Neuronal stem cell (in vitro differentiated cells): ENCODE results near the gene B3GNT9.

Experiments
- DNase-seq: peaks from one replicate; pipeline ENCODE4 v3.0.0-alpha.2; 2013; ENCODE audit warnings: low spot score
- H2AFZ ChIP-seq: one replicate; pipeline ENCODE4 v1.6.1; 2013; ENCODE audit warnings: mild to moderate bottlenecking, low read length, inconsistent platforms
- H2AK5ac ChIP-seq: 2 replicates; pipeline ENCODE4 v1.6.1; 2013; ENCODE audit warnings: low read depth, mild to moderate bottlenecking, inconsistent platforms, low read length, moderate library complexity, mixed read lengths
- H2BK120ac ChIP-seq: 2 replicates; pipeline ENCODE4 v1.6.1; 2013; ENCODE audit warnings: low read depth, mild to moderate bottlenecking, inconsistent platforms, low read length, moderate library complexity, mixed read lengths
- H2BK12ac ChIP-seq: one replicate; pipeline ENCODE4 v1.6.1; 2013; ENCODE audit warnings: low read length, inconsistent platforms
- H2BK15ac ChIP-seq: 2 replicates; pipeline ENCODE4 v1.6.1; 2013; ENCODE audit warnings: mild to moderate bottlenecking, low read length, inconsistent platforms, mixed read lengths
- H2BK5ac ChIP-seq: one replicate; pipeline ENCODE4 v1.6.1; 2013; ENCODE audit warnings: inconsistent platforms, mild to moderate bottlenecking, low read length, moderate library complexity
- H3K14ac ChIP-seq: one replicate; pipeline ENCODE4 v1.6.1; 2013; ENCODE audit warnings: low read length, inconsistent platforms
- H3K18ac ChIP-seq: 2 replicates; pipeline ENCODE4 v1.6.1; 2013; ENCODE audit warnings: low read length, inconsistent platforms
- H3K23ac ChIP-seq: 2 replicates; pipeline ENCODE4 v1.6.1; 2013; ENCODE audit warnings: low read depth, mild to moderate bottlenecking, mixed read lengths, low read length, inconsistent platforms; ENCODE audit not compliant: poor library complexity
- H3K27ac ChIP-seq: replicated peaks from 3 replicates; pipeline ENCODE4 v1.5.1; 2013; ENCODE audit warnings: low read length, inconsistent platforms
- H3K27me3 ChIP-seq, 3 experiments: 2 replicates each; pipeline ENCODE4 v1.6.1; 2013; ENCODE audit warnings: low read length in 3 of 3, mild to moderate bottlenecking in 2 of 3, inconsistent platforms in 1 of 3, low read depth in 1 of 3, mixed read lengths in 1 of 3, moderate library complexity in 1 of 3; ENCODE audit not compliant: control insufficient read depth in 3 of 3, insufficient read depth in 3 of 3
- H3K36me3 ChIP-seq, 2 donors: replicated peaks in 1 of 2; 2 replicates each; pipeline ENCODE4 v1.6.1; 2013; ENCODE audit warnings: low read length in 2 of 2; ENCODE audit not compliant: control insufficient read depth in 2 of 2, insufficient read depth in 2 of 2
- H3K4ac ChIP-seq: 2 replicates; pipeline ENCODE4 v1.6.1; 2013; ENCODE audit warnings: inconsistent platforms, mild to moderate bottlenecking, low read length, moderate library complexity
- H3K4me1 ChIP-seq, 2 donors: 1 replicate in 1 of 2; 2 replicates in 1 of 2; pipeline ENCODE4 v1.6.1; 2013; ENCODE audit warnings: low read length in 2 of 2, low read depth in 1 of 2; ENCODE audit not compliant: control insufficient read depth in 2 of 2, insufficient read depth in 1 of 2
- H3K4me2 ChIP-seq: one replicate; pipeline ENCODE4 v1.6.1; 2013; ENCODE audit warnings: mild to moderate bottlenecking, low read length, inconsistent platforms; ENCODE audit not compliant: insufficient read depth, poor library complexity, severe bottlenecking
- H3K4me3 ChIP-seq, 2 donors: 2 replicates each; pipeline ENCODE4 v1.5.1; 2013; ENCODE audit warnings: low read length in 2 of 2, mild to moderate bottlenecking in 2 of 2, inconsistent platforms in 1 of 2, moderate library complexity in 1 of 2
- H3K79me1 ChIP-seq: one replicate; pipeline ENCODE4 v1.6.1; 2013; ENCODE audit warnings: low read depth, mild to moderate bottlenecking, inconsistent platforms, low read length, moderate library complexity
- H3K9ac ChIP-seq: one replicate; pipeline ENCODE4 v1.6.1; 2013; ENCODE audit warnings: mild to moderate bottlenecking, low read depth, low read length, inconsistent platforms; ENCODE audit not compliant: poor library complexity
- H3K9me3 ChIP-seq, 2 donors: replicated peaks in 1 of 2; 2 replicates each; pipeline versions ENCODE3 to v1.6.1; 2013; ENCODE audit warnings: low read length in 2 of 2, mild to moderate bottlenecking in 2 of 2, inconsistent platforms in 1 of 2, low read depth in 1 of 2, mixed read lengths in 1 of 2, moderate library complexity in 1 of 2; ENCODE audit not compliant: control insufficient read depth in 2 of 2, insufficient read depth in 1 of 2
- H4K8ac ChIP-seq: one replicate; pipeline ENCODE4 v1.6.1; 2013; ENCODE audit warnings: low read depth, mild to moderate bottlenecking, inconsistent platforms, low read length, moderate library complexity
- H4K91ac ChIP-seq: one replicate; pipeline ENCODE4 v1.6.1; 2013; ENCODE audit warnings: low read length, low read depth, mild to moderate bottlenecking, inconsistent platforms; ENCODE audit not compliant: poor library complexity
- WGBS, 2 donors: extraction: QIAGEN DNeasy Blood & Tissue Kit; methylation state at CpG; one replicate each; pipeline ENCODE4 v1.1.7; 2013; ENCODE audit warnings: missing lambda C conversion rate in 2 of 2, mixed read lengths in 1 of 2; ENCODE audit not compliant: insufficient read length in 2 of 2, insufficient replicate concordance in 1 of 2; ENCODE audit errors: extremely low coverage in 2 of 2; 5-methylcytosine and 5-hydroxymethylcytosine counted together

B3GNT9 gene

GRCh38 chr16:67105246-67105645, 45.6 kb downstream of the B3GNT9 start:
- Histone ChIP-seq H2BK12ac (no peak overlapping the region), H3K4me1 (peaks cover under 1 to 2% of the 10 kb centered on the region in 2 donors), H2BK15ac (no peak overlapping the region), H3K9ac (no peak overlapping the region), H4K8ac (no peak overlapping the region), H2BK120ac (no peak overlapping the region), H3K4ac (no peak overlapping the region), H2AK5ac (no peak overlapping the region), H2AFZ (no peak overlapping the region), H3K27ac (no peak overlapping the region), H3K9me3 (peaks cover 0 to 2% of the 10 kb centered on the region in 2 donors), H3K27me3 (no peaks in the 10 kb centered on the region), H3K4me3 (no peak overlapping the region), H3K14ac (no peak overlapping the region), H3K18ac (no peak overlapping the region), H3K23ac (no peak overlapping the region), H3K36me3 (peaks cover 0 to 17% of the 10 kb centered on the region in 2 donors), H4K91ac (no peak overlapping the region), H2BK5ac (no peak overlapping the region), H3K4me2 (no peak overlapping the region), H3K79me1 (no peaks in the 10 kb centered on the region)
- WGBS, 2 donors, result no CpG with 5 or more reads among the region's 2 CpGs
- DNase-seq, result no peak

GRCh38 chr16:67104845-67105244, 46.0 kb downstream of the B3GNT9 start:
- Histone ChIP-seq H2BK5ac (no peak overlapping the region), H2BK12ac (no peak overlapping the region), H3K9ac (no peak overlapping the region), H2AFZ (no peak overlapping the region), H2BK15ac (no peak overlapping the region), H3K36me3 (peaks cover 0 to 21% of the 10 kb centered on the region in 2 donors), H3K4ac (no peak overlapping the region), H3K79me1 (no peaks in the 10 kb centered on the region), H3K4me1 (peaks cover 0 to 2% of the 10 kb centered on the region in 2 donors), H2BK120ac (no peak overlapping the region), H2AK5ac (no peak overlapping the region), H4K8ac (no peak overlapping the region), H3K9me3 (peaks cover 0 to 2% of the 10 kb centered on the region in 2 donors), H3K18ac (no peak overlapping the region), H3K4me2 (no peak overlapping the region), H3K27ac (no peak overlapping the region), H3K4me3 (no peak overlapping the region), H3K27me3 (no peaks in the 10 kb centered on the region), H4K91ac (no peak overlapping the region), H3K14ac (no peak overlapping the region), H3K23ac (no peak overlapping the region)
- no CpG with 5 or more reads among the region's 6 CpGs for WGBS, 2 donors
- no peak for DNase-seq

GRCh38 chr16:67104061-67104460, 46.7 kb downstream of the B3GNT9 start:
- Histone ChIP-seq H3K9ac (no peak overlapping the region), H2BK15ac (no peak overlapping the region), H3K4ac (no peak overlapping the region), H3K27ac (no peak overlapping the region), H2AFZ (no peak overlapping the region), H4K8ac (no peak overlapping the region), H3K4me3 (no peak overlapping the region), H2AK5ac (no peak overlapping the region), H3K9me3 (peaks cover 0 to 2% of the 10 kb centered on the region in 2 donors), H3K23ac (no peak overlapping the region), H2BK5ac (no peak overlapping the region), H3K79me1 (no peaks in the 10 kb centered on the region), H3K36me3 (peaks cover 0 to 29% of the 10 kb centered on the region in 2 donors), H2BK12ac (no peak overlapping the region), H3K4me2 (no peak overlapping the region), H4K91ac (no peak overlapping the region), H3K14ac (no peak overlapping the region), H3K27me3 (no peaks in the 10 kb centered on the region), H3K18ac (no peak overlapping the region), H2BK120ac (no peak overlapping the region), H3K4me1 (no peaks in the 10 kb centered on the region)
- DNase-seq, result no peak
- WGBS, 2 donors, result no CpG with 5 or more reads among the region's 4 CpGs

- Histone ChIP-seq H2BK120ac (no peak overlapping the region), H2BK15ac (no peak overlapping the region), H3K27ac (no peak overlapping the region), H3K4me3 (no peak overlapping the region), H3K9ac (no peak overlapping the region), H2BK12ac (no peak overlapping the region), H3K14ac (no peak overlapping the region), H3K36me3 (peaks cover 0 to 40% of the 10 kb centered on the region in 2 donors), H4K8ac (no peak overlapping the region), H3K9me3 (peaks cover 0 to 2% of the 10 kb centered on the region in 2 donors), H3K4ac (no peak overlapping the region), H4K91ac (no peak overlapping the region), H3K18ac (no peak overlapping the region), H2AFZ (no peak overlapping the region), H3K4me1 (no peaks in the 10 kb centered on the region), H3K27me3 (no peaks in the 10 kb centered on the region), H3K4me2 (no peak overlapping the region), H2BK5ac (no peak overlapping the region), H2AK5ac (no peak overlapping the region), H3K23ac (no peak overlapping the region), H3K79me1 (no peaks in the 10 kb centered on the region)
- no CpG with 5 or more reads among the region's 4 CpGs for WGBS, 2 donors
- DNase-seq, result no peak
These were observed 49.3 kb downstream of the B3GNT9 start for GRCh38 chr16:67101311-67102082.
